NB4 (cell line): Measurements from ENCODE around the gene OTULINL.

Experiments
- DNase-seq: peaks from one replicate; pipeline ENCODE4 v3.0.0; 2010; ENCODE audit warnings: low read depth
- H3K4me3 ChIP-seq: one replicate; pipeline ENCODE4 v1.5.1; 2011; ENCODE audit warnings: mild to moderate bottlenecking, low read depth, low read length, moderate library complexity
- MYC ChIP-seq: IDR thresholded peaks from 2 replicates; pipeline ENCODE4 v1.6.1; 2011; ENCODE audit warnings: low read depth, low read length
- POLR2A ChIP-seq: IDR thresholded peaks from 2 replicates; pipeline ENCODE4 v1.6.1; 2011; ENCODE audit warnings: mild to moderate bottlenecking; ENCODE audit not compliant: insufficient read length; ENCODE audit errors: extremely low read depth
- TF ChIP-seq, protein P1 (sequence below): IDR thresholded peaks from 2 replicates; pipeline ENCODE4 v1.6.1; 2011; ENCODE audit warnings: low read depth, low read length
- TF ChIP-seq, protein P2 (sequence below): IDR thresholded peaks from one replicate; pipeline ENCODE4 v1.5.1; 2012; ENCODE audit warnings: low read depth, low read length

OTULINL gene

DNA sequence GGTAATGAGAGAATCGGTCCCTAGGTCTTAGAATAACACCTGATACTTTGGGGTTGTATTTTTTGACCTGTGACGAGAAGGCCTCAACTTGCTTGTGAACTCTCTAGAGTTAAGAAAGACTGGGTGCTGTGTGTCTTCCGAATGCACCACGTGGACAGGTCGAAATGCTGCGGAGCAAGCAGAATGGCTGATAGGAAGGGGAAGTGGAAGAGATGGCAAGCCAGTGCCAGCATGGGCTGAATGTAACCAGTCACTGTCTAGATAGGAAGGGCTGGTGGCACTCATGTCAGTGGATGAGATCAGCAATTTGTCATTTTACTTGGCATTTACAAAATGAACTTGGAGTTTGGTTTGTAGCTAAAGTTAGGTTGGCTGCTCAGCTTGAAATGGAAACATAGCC, 5.6 kb downstream of the OTULINL start:
- H3K4me3 ChIP-seq = no peak overlapping the region
- TF ChIP-seq, protein P1, sequence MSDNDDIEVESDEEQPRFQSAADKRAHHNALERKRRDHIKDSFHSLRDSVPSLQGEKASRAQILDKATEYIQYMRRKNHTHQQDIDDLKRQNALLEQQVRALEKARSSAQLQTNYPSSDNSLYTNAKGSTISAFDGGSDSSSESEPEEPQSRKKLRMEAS = no peak
- no peak for TF ChIP-seq POLR2A
- no peak for TF ChIP-seq MYC
- TF ChIP-seq, protein P2, sequence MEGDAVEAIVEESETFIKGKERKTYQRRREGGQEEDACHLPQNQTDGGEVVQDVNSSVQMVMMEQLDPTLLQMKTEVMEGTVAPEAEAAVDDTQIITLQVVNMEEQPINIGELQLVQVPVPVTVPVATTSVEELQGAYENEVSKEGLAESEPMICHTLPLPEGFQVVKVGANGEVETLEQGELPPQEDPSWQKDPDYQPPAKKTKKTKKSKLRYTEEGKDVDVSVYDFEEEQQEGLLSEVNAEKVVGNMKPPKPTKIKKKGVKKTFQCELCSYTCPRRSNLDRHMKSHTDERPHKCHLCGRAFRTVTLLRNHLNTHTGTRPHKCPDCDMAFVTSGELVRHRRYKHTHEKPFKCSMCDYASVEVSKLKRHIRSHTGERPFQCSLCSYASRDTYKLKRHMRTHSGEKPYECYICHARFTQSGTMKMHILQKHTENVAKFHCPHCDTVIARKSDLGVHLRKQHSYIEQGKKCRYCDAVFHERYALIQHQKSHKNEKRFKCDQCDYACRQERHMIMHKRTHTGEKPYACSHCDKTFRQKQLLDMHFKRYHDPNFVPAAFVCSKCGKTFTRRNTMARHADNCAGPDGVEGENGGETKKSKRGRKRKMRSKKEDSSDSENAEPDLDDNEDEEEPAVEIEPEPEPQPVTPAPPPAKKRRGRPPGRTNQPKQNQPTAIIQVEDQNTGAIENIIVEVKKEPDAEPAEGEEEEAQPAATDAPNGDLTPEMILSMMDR = no peak
- DNase-seq = no peak

DNA sequence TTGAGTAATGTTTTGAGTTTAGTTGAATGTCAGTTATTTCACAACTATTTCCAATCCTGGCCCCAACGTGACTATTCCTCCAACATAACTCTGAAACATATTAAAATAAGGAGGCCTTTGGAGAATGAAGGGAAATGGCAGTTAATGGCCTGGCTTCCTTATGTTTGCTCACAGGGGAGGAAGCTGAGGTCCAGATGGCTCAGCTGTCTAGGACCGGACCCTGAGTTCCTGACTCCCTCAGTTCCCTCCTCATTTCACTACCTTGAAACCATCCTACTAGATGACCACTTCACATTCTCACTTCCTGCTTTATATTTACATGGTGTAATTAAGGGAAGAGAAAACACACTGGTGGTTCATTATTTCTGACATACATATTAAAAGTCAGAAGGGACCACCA, 6.6 kb downstream of the OTULINL start:
- H3K4me3 ChIP-seq = no peak overlapping the region
- TF ChIP-seq, protein P1 = no peak
- TF ChIP-seq POLR2A (no peak), MYC (no peak)
- TF ChIP-seq, protein P2 = no peak
- peak; percentile 52 for DNase-seq

DNA sequence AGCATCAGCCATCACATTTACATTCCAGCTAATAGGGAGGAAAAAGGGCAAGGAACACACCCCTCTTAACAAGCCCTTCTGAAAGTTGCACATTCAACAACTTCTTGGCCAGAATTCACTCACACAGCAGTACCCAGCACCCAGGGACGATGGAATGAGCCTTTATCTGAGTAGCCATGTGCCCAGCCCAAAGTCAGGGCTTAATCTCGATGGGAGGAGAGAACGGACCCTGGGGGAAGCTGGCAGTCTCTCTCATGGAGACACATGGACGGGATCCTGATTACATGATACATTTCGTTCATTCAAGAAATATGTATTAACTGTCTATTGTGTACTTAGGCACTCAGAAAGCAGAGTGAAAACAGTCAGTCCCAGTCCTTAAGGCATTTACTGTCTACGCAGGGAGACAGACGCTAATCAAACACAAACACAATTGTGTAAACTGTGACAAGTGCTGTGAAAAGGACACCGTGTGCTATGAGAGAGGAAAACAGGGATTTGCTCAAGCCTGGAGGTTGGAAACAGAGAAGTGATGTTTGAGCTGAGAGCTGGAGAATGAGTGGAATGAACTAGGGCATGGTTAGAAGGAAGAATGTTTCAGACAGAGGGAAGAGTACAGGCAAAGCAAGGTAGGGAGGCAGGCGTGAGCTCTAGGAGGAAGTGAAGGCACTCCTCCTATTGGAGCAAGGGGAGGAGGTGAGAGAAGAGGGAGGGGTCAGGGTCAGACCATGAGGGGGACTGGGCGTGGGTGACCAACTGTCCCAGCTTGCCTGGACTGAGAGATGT, 7.4 kb downstream of the OTULINL start:
- no peak for TF ChIP-seq POLR2A
- TF ChIP-seq, protein P1 = no peak
- no peak for TF ChIP-seq MYC
- TF ChIP-seq, protein P2 = no peak
- DNase-seq = no peak
- H3K4me3 ChIP-seq = no peak overlapping the region

DNA sequence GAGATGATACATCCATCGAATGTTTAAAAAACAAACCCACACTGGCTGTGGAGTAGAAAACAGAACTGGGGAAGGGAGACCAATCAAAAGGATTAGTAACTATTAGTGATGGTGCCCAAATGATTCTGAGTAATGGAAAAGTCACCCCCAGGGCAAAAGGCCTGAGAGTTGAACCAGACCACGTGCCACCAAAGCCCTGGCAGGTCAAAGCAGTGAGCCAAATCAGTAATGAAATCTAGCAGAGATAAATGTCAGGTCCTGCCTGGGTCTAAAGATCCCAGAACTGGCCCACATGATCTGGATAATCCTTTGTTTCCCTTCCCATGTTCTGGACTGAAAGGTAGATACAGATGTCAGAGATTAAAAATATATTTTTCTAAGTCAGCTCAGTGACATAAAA, 9.4 kb downstream of the OTULINL start:
- TF ChIP-seq MYC (no peak), POLR2A (no peak)
- TF ChIP-seq, protein P2 = no peak
- TF ChIP-seq, protein P1 = no peak
- H3K4me3 ChIP-seq = no peak overlapping the region
- DNase-seq = no peak

DNA sequence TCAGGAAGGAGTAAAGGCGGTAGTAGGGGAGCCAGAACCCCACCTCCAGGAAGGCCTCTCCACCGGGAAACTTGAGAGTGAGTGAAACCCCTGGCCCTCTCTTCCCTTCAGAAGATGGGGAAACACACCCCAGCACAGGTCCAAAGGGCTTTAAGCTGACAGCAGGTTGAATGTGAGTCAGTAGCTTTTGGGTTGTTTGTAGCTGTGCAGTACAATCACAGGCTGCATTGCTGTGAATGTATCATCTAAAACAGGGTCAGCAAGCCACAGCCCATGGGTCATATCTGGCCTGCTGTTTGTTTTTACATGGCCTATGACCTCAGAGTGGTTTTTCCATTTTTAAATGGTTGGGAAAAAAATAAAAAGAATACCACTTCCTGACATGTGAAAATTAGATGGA, 10.0 kb downstream of the OTULINL start:
- TF ChIP-seq, protein P1 = no peak
- TF ChIP-seq MYC (no peak), POLR2A (no peak)
- TF ChIP-seq, protein P2 = no peak
- no peak overlapping the region for H3K4me3 ChIP-seq
- no peak for DNase-seq
